ENCODE data around the gene RPL23. TPM values are rescaled to one million over a fixed set of nuclear protein-coding genes. Genes with fewer than 3 reads are reported as not detected.

Gene RPL23
- total RNA-seq, 4 donors from 2014 or later: 2,328 to 2,756 (median 2,634) TPM

DNA sequence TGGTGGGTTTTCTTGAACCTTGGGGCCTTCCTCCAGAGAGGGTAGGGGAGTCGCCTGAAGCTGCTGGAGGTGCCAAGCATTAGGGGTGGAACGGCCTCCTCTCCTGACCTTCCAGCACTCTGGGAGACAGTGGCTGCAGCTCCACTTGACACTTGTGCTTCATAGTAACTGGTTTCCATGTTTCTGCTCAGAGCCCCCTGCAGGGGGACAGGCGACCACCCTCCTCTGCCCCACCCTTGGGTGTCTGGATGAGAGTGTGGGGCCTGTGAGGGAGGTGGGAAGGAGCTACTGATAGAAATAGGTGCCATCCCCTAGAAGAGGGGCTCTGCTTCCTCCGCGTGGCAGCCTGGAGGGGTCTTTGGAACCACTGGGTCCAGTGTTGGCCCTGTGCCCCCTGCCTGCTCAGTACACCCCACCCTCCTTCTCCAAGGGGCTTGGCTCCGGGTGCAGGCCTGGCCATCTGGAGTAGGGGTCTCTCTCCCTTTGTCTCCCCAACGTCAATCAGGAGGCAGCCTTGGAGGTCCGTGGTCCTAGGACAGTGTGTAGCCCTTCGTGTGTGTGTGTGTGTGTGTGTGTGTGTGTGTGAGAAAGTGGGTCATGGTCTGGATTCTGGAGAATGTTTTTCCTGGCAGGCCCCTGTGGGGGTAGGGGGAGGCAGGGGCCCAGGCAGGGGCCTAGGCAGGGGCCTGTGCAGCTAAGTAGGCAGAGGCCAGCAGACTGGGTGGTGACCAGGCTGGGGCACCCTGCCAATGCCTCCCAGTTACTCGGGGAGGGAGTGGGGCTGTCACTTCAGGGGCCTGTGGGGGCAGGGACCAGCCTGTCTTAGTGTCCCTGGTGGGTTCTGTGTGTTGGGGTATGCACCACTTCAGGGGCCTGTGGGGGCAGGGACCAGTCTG lies 21.2 kb upstream of the RPL23 start:
- TF ChIP-seq, protein P1, sequence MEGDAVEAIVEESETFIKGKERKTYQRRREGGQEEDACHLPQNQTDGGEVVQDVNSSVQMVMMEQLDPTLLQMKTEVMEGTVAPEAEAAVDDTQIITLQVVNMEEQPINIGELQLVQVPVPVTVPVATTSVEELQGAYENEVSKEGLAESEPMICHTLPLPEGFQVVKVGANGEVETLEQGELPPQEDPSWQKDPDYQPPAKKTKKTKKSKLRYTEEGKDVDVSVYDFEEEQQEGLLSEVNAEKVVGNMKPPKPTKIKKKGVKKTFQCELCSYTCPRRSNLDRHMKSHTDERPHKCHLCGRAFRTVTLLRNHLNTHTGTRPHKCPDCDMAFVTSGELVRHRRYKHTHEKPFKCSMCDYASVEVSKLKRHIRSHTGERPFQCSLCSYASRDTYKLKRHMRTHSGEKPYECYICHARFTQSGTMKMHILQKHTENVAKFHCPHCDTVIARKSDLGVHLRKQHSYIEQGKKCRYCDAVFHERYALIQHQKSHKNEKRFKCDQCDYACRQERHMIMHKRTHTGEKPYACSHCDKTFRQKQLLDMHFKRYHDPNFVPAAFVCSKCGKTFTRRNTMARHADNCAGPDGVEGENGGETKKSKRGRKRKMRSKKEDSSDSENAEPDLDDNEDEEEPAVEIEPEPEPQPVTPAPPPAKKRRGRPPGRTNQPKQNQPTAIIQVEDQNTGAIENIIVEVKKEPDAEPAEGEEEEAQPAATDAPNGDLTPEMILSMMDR (IDR thresholded peaks at IDR 0.05; ENCODE audit: low read depth): no peak

DNA sequence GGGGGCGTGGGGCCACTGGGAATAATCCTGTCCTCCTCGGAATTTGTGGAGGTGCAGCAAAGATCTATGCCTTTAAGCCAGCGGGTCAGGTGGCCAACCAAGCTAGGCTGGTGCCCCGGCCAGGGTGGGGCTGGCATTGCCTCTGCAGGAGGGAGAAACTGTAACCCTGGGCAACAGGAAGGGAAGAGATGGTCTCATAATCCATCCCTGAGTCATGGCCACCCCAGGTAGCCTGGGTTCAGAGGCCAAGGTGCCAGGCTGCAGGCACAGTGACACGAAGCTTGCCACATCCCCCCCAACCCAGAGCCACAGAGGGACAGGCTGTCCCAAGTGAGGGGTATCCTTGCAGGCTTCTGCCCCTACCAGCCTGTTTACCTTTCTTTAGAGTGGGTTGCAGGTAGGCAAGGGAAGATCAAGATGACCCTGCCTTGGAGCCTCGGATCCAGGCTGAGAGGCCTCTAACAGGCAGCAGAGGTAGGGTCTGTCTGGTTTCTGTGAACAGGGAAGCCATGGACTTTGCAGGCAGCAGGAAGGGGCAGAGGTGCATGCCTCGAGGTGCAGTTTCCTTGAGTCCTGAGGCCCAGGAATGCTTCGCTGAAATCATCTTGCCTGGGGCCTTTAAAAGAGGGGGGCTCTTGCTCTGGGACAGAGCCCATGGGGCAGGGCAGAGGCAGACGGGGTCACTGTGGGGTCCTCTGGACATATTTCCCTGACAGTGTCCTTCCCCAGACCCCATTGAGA lies 20.3 kb upstream of the RPL23 start:
- TF ChIP-seq, protein P1 (IDR thresholded peaks at IDR 0.05; ENCODE audit: low read depth): no peak

DNA sequence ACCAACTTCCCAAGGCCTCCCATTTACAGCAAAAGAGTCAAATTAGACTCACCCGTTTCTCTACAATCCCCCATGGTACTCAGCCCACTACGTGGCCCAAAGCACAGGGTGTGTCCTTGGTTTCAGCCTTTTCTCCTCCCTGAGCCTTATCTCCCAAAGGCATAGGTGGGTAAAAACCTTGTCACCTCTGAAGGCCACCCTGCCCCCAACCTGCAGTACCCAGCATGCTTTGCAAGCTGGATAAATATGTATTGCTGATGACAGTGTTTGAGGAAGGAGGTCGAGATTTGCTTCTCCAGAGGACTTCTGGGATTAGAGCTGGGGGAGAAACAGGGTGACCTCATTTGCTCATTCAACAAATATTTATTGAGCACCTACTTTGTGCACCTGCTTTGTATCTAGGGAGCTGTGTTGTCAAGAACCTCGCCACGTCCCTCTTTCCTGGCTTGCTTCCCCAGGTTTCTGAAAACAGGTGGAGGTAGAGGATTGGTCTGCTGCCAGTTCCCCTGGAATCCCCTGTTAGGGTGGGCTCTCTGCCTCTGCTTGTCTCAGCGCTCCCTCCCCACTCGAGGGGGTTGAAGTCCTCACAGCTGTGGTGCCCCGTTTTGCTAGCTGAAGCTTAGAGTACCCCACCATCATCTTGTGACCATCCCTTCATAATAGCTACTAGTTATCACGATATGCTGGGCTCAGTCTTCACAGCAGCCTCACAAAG lies 19.3 kb upstream of the RPL23 start:
- TF ChIP-seq, protein P1 (IDR thresholded peaks at IDR 0.05; ENCODE audit: low read depth): no peak

DNA sequence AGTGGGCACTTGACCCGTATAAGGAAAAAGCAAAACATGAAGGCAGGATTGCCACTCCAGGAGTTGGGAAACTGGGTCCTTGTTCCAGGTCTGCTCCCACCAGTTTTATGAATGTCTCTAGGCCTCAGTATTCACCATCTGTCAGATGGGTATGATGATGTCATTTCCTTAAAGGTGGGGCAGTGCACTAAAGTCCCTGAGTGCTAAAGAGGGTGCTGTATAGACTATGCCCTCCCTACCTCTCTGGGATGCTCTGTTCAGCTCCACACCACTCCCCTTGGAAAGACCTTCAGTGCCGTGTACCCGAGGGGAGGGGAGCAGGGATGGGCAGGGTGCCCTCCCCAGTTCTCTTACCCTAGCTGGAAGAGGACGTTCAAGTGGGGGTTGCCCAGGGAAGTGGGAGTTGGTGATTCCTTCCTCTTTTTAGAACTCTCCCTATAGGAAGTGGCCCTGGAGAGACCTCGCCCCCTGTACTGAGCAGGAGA lies 18.5 kb upstream of the RPL23 start:
- TF ChIP-seq, protein P1 (IDR thresholded peaks at IDR 0.05; ENCODE audit: low read depth): no peak

DNA sequence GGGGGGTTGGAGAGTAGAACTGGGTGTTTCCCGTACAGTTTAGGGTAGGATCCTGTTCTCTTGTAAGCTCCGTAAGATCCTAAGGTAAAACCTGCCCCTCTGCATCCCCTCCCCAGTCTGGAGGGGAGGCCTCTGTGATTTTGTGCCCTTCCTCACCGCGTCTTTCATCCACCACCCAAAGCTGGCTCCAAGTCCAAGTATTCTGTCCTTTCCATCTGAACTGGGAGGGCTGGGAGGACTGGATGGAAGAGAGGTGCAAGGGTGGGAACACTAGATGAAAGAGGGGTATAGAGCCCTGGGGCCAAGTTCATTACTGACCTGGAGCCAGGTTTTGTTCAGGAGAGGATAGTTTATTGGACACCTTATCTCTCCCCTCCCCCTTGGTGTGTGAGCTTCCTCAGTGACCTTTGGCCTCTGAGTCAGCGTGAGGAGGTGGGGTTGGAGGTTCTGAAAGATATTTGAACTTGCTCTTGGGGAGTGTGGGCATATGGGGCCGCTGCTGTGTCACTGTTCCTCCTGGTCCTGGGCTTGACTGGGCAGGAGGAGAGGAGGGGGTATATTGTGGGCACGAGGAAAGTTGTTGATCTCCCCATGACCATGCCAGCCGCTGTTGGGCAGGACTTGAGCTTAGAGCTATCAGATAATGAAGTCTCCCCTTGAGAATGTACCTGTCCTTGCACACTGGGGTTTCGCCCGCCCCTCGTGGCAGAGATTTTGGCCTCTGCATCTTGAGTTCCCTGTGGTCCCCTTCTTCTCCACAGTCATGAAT lies 17.9 kb upstream of the RPL23 start:
- TF ChIP-seq, protein P1 (IDR thresholded peaks at IDR 0.05; ENCODE audit: low read depth): no peak

DNA sequence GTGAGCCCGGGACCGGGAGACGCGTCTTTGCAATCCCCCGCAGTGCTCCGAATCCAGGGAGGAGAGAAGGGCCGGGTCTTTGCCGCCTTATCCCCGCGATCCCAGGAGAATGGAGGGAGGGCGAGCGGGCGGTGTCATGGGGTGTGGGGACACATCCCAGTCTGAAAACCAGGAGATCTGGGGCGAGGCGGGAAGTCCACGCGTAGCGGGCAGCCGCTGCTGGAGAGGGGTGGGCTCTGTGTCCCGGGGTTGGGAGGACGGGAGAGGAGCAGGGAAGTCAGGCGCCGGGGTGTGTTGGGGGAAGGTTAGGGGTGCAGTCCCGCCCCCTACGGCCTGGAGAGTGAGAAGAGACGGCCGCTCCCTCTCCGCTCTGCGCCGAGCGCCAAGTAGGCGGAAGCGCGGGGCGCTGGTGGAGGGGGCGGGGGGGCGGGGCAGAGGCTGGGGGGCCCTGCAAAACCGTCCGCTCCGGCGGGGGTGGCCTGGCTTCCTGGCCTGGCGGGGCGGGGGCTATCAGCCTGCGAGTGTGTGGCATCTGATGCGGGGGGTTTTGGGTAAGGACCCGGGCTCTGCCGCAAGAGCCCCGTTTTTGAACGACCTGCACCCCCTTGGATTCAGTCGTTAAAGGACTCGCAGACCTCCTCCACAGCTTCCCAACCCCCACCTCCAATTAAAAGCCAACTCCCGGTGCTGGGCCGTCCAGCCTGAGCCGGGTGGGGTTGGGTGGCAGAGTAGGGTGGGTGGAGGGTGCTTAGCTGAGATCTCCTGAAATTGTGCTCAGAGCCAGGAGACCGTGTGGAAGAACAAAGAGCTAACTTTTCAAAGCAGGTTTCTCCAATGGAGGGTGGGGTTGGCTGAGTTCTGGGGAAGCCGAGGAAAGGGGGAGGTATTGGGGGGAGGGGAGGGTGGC lies 17.0 kb upstream of the RPL23 start:
- TF ChIP-seq, protein P1 (IDR thresholded peaks at IDR 0.05; ENCODE audit: low read depth): no peak

All from subcutaneous adipose tissue (tissue), 4 donors.